H1 (cell line): ENCODE measurements around the gene EEF2. TPM values are rescaled to one million over a fixed set of nuclear protein-coding genes. Genes with fewer than 3 reads are reported as not detected.

Experiments
- ATF3 ChIP-seq: IDR thresholded peaks from 2 replicates; pipeline ENCODE4 v1.6.1; 2011; ENCODE audit warnings: low read depth, mild to moderate bottlenecking, low read length; ENCODE audit not compliant: insufficient read depth
- FOSL1 ChIP-seq: IDR thresholded peaks from 2 replicates; pipeline ENCODE4 v1.6.1; 2011; ENCODE audit warnings: mild to moderate bottlenecking, low read depth, low read length, moderate library complexity; ENCODE audit not compliant: insufficient read depth
- MAFK ChIP-seq: IDR thresholded peaks from 2 replicates; pipeline ENCODE4 v1.6.1; 2012; ENCODE audit warnings: low read depth, mild to moderate bottlenecking, improper control_type of control experiment, low read length
- NANOG ChIP-seq: IDR thresholded peaks from 2 replicates; pipeline ENCODE4 v1.6.1; 2011; ENCODE audit warnings: low read length, low read depth, mild to moderate bottlenecking, inconsistent platforms; ENCODE audit not compliant: insufficient read depth, poor library complexity, severe bottlenecking
- polyA plus RNA-seq, 7 experiments: library from polyadenylated mRNA; depleted of rRNA in 3 of 7; stranded (reverse) in 5 of 7; unstranded in 2 of 7; fragments of >200 nt in 5 of 7; fragments of 200-250 nt in 2 of 7; gene quantifications; 1 replicate in 5 of 7; 2 replicates in 1 of 7; 4 replicates in 1 of 7; pipeline versions ENCODE4 v1.2.1 to v1.2.3, GENCODE V29; 2011 to 2013; ENCODE audit warnings: missing spikeins in 2 of 7, mixed read lengths in 2 of 7
- total RNA-seq: library from RNA; stranded (reverse); fragmentation: NEBNext Ultra II Directional; extraction: Animal tissue kit (Norgen Biotek cat#: 25700); gene quantifications from 2 replicates; pipeline ENCODE4 v1.2.1, GENCODE V29; 2021

The EEF2 gene
- total and polyA plus RNA-seq, 2 of the 8 experiments (the other 6 are each of a cell fraction or from before 2014, with no cell fraction given) = 1,554 to 3,380 TPM

GRCh38 chr19:4016486-4016885 lies 31.2 kb upstream of the EEF2 start (continued):
- TF ChIP-seq FOSL1 (no peak), ATF3 (no peak), NANOG (no peak), MAFK (no peak)
